PC-9 (cell line): ENCODE data around the gene ROBO2. TPM values are rescaled to one million over a fixed set of nuclear protein-coding genes. Genes with fewer than 3 reads are reported as not detected.

Experiments used
- BruUV-seq: library from RNA; stranded (reverse); fragments of 400-500 nt; replicated peaks from 2 replicates; lab custom pipeline; 2021; lab: Mats Ljungman, UMichigan
- CTCF ChIA-PET: fragments of 300-600 bp; sonication (Branson Sonifier 250); formaldehyde crosslinking; loops from one replicate; lab custom pipeline; 2022; ENCODE audit warnings: antibody characterized with exemption; lab: Charles Lee
- POLR2A ChIA-PET: fragments of 300-600 bp; sonication (Branson Sonifier 250); formaldehyde crosslinking; loops from one replicate; lab custom pipeline; 2022; ENCODE audit warnings: antibody characterized with exemption; ENCODE audit not compliant: unreplicated experiment; lab: Charles Lee
- DNase-seq, 2 experiments: peaks; one replicate each; pipeline versions ENCODE4 v3.0.0 to v3.0.0-alpha.2; 2015 to 2022; ENCODE audit warnings: mixed read lengths in 1 of 2
- H2AFZ ChIP-seq: fragments of 200-600 bp; sonication (generic); 2 replicates; pipeline ENCODE4 v1.8.1; 2017; ENCODE audit warnings: antibody characterized with exemption
- H3F3A ChIP-seq: fragments of 200-600 bp; sonication (generic); 2 replicates; pipeline ENCODE4 v1.8.1; 2017; ENCODE audit warnings: antibody characterized with exemption, mild to moderate bottlenecking, low read depth; ENCODE audit not compliant: insufficient read depth
- H3K27ac ChIP-seq: fragments of 200-600 bp; sonication (generic); 2 replicates; pipeline ENCODE4 v1.6.1; 2016; ENCODE audit warnings: mixed run types
- H3K27me3 ChIP-seq: fragments of 200-600 bp; sonication (generic); 2 replicates; pipeline ENCODE4 v1.6.1; 2016; ENCODE audit warnings: low read depth, mixed run types; ENCODE audit not compliant: insufficient read depth
- H3K36me3 ChIP-seq: fragments of 200-600 bp; sonication (generic); 2 replicates; pipeline ENCODE4 v1.6.1; 2016; ENCODE audit warnings: low read depth, mixed run types
- H3K4me1 ChIP-seq: fragments of 200-600 bp; sonication (generic); replicated peaks from 2 replicates; pipeline ENCODE4 v1.6.1; 2016; ENCODE audit warnings: mixed run types; ENCODE audit not compliant: insufficient read depth
- H3K4me2 ChIP-seq: fragments of 200-600 bp; sonication (generic); 2 replicates; pipeline ENCODE4 v1.6.1; 2017; ENCODE audit warnings: mixed run types
- H3K4me3 ChIP-seq: fragments of 200-600 bp; sonication (generic); 2 replicates; pipeline ENCODE4 v1.6.1; 2016; ENCODE audit warnings: mixed run types
- H3K79me2 ChIP-seq: fragments of 200-600 bp; sonication (generic); 2 replicates; pipeline ENCODE4 v1.6.1; 2017; ENCODE audit warnings: low read depth, mixed run types
- H3K9me2 ChIP-seq: fragments of 200-600 bp; sonication (generic); 2 replicates; pipeline ENCODE4 v1.8.1; 2017; ENCODE audit warnings: mild to moderate bottlenecking; ENCODE audit not compliant: insufficient read depth
- H3K9me3 ChIP-seq: fragments of 200-600 bp; sonication (generic); 2 replicates; pipeline ENCODE4 v1.8.1; 2016; ENCODE audit warnings: low read depth; ENCODE audit not compliant: insufficient read depth
- H4K20me1 ChIP-seq: fragments of 200-600 bp; sonication (generic); 2 replicates; pipeline ENCODE4 v1.8.1; 2017; ENCODE audit not compliant: insufficient read depth
- EZH2 ChIP-seq: fragments of 200-600 bp; sonication (generic); IDR thresholded peaks from 2 replicates; pipeline ENCODE4 v1.8.0; 2017; ENCODE audit warnings: antibody characterized with exemption, low read depth
- intact Hi-C: fragments of 100-400 bp; cut with micrococcal nuclease; formaldehyde crosslinking; loops from one replicate; pipeline ENCODE4 v1.10.0; 2022; ENCODE audit not compliant: unreplicated experiment
- total RNA-seq: library from RNA; stranded (reverse); gene quantifications from 2 replicates; pipeline ENCODE4 v1.2.3, GENCODE V29; 2021
- TF ChIP-seq, protein P1 (sequence below): fragments of 200-600 bp; sonication (generic); conservative IDR thresholded peaks from 2 replicates; pipeline ENCODE4 v1.6.1; 2017; ENCODE audit warnings: mixed run types, antibody characterized with exemption, mild to moderate bottlenecking, moderate library complexity

The ROBO2 gene
- total RNA-seq, 1 experiment from 2014 or later = 0.39 TPM

GRCh38 chr3:77541203-77541922 is 501.5 kb downstream of the ROBO2 start:
- Histone ChIP-seq H3K79me2 (no peaks in the 10 kb centered on the region), H3K4me3 (no peak overlapping the region), H3K9me3 (no peaks in the 10 kb centered on the region), H3K27me3 (no peaks in the 10 kb centered on the region), H3K4me1 (no peaks in the 10 kb centered on the region), H3K36me3 (no peaks in the 10 kb centered on the region), H3F3A (no peaks in the 10 kb centered on the region), H3K9me2 (no peaks in the 10 kb centered on the region), H4K20me1 (no peaks in the 10 kb centered on the region), H2AFZ (no peak overlapping the region), H3K27ac (no peak overlapping the region), H3K4me2 (no peak overlapping the region)
- intact Hi-C loops = no loop called here
- CTCF ChIA-PET = no interaction called here
- no peak for DNase-seq
- POLR2A ChIA-PET = interaction anchor here (0.6 kb wide), 1 partner anchor 1950 kb away, joined by 22 read pairs; no protein-coding TSS in a partner anchor
- BruUV-seq = no TSS peak
- TF ChIP-seq, protein P1, sequence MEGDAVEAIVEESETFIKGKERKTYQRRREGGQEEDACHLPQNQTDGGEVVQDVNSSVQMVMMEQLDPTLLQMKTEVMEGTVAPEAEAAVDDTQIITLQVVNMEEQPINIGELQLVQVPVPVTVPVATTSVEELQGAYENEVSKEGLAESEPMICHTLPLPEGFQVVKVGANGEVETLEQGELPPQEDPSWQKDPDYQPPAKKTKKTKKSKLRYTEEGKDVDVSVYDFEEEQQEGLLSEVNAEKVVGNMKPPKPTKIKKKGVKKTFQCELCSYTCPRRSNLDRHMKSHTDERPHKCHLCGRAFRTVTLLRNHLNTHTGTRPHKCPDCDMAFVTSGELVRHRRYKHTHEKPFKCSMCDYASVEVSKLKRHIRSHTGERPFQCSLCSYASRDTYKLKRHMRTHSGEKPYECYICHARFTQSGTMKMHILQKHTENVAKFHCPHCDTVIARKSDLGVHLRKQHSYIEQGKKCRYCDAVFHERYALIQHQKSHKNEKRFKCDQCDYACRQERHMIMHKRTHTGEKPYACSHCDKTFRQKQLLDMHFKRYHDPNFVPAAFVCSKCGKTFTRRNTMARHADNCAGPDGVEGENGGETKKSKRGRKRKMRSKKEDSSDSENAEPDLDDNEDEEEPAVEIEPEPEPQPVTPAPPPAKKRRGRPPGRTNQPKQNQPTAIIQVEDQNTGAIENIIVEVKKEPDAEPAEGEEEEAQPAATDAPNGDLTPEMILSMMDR = no peak
- no peak for TF ChIP-seq EZH2

GRCh38 chr3:77546246-77546645 is 506.3 kb downstream of the ROBO2 start:
- POLR2A ChIA-PET = no interaction called here
- Histone ChIP-seq H3K27ac (no peak overlapping the region), H3K4me2 (no peak overlapping the region), H3K79me2 (no peaks in the 10 kb centered on the region), H3K9me3 (no peaks in the 10 kb centered on the region), H3K4me1 (no peaks in the 10 kb centered on the region), H3K9me2 (no peaks in the 10 kb centered on the region), H3K4me3 (no peak overlapping the region), H2AFZ (no peak overlapping the region), H3K36me3 (no peaks in the 10 kb centered on the region), H4K20me1 (no peaks in the 10 kb centered on the region), H3F3A (no peaks in the 10 kb centered on the region), H3K27me3 (no peaks in the 10 kb centered on the region)
- intact Hi-C loops = no loop called here
- CTCF ChIA-PET = no interaction called here
- no peak for DNase-seq
- TF ChIP-seq EZH2 = no peak
- TF ChIP-seq, protein P1 = no peak
- no TSS peak for BruUV-seq

GRCh38 chr3:77549034-77549433 is 509.1 kb downstream of the ROBO2 start:
- Histone ChIP-seq H3K9me3 (no peaks in the 10 kb centered on the region), H3K9me2 (no peaks in the 10 kb centered on the region), H3K4me1 (no peaks in the 10 kb centered on the region), H3K27me3 (no peaks in the 10 kb centered on the region), H3K4me2 (no peak overlapping the region), H3F3A (no peaks in the 10 kb centered on the region), H4K20me1 (no peaks in the 10 kb centered on the region), H2AFZ (no peak overlapping the region), H3K4me3 (no peak overlapping the region), H3K27ac (no peak overlapping the region), H3K79me2 (no peaks in the 10 kb centered on the region), H3K36me3 (no peaks in the 10 kb centered on the region)
- TF ChIP-seq EZH2 = no peak
- TF ChIP-seq, protein P1 = no peak
- CTCF ChIA-PET = no interaction called here
- no TSS peak for BruUV-seq
- POLR2A ChIA-PET = no interaction called here
- intact Hi-C loops = no loop called here
- DNase-seq = no peak
